GM12891 (cell line): ENCODE results near the gene TIAM1.

Experiments used
- POLR2A ChIP-seq: IDR thresholded peaks from 2 replicates; pipeline ENCODE4 v1.6.1; 2011; ENCODE audit warnings: low read depth, low read length, control low read depth
- POLR2AphosphoS5 ChIP-seq: IDR thresholded peaks from 2 replicates; pipeline ENCODE4 v1.6.1; 2011; ENCODE audit warnings: low read depth, low read length, control low read depth
- POU2F2 ChIP-seq: IDR thresholded peaks from 2 replicates; pipeline ENCODE4 v1.6.1; 2011; ENCODE audit warnings: low read depth, mild to moderate bottlenecking, control low read depth, low read length, moderate library complexity

DNA sequence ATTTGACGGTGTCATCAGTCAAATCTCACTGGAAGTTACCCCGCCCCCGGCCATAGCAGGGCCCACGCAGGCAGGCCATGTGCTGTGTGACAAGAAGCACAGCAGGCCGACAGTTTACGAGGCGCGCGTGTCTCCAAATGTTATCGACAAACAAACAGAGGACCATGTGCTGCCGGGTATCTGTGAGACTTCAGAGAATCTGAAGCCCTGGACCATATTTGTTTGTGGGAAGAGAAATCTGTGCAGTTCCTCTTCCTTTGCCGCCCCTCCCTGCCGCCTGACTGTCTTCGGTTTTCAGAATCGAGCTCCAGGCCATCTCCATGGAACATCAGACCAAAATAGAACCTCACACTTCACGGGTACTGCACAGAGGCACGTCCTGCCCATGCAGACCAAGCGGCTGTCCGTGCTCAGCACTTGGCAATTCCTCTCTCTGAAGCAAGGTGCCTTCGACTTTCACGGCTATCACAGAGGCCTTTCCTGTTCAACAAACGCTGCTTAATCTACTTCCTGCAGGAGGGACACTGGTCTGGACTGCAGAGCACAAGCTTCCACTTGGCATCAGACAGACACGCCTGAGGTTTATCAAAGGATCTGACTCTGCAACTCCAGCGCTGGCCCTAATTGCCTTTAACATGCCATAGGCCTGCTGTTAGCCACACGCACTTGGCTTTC lies 170.0 kb downstream of the TIAM1 start:
- TF ChIP-seq POLR2A (no peak), POLR2AphosphoS5 (no peak), POU2F2 (no peak)
